Activated naive CD4-positive, alpha-beta T cell treated with anti-CD3 and anti-CD28 coated beads, Interleukin-2, amount 50 U/mL, for 24 hours (primary cell): Measurements from ENCODE around the gene RABGAP1.

ENCODE experiments used
- H3K27ac Mint-ChIP-seq: one replicate; pipeline ENCODE4 v1.8.0; 2021; ENCODE audit warnings: mild to moderate bottlenecking, mixed read lengths
- H3K27me3 Mint-ChIP-seq: one replicate; pipeline ENCODE4 v1.8.0; 2021; ENCODE audit warnings: mixed read lengths
- H3K36me3 Mint-ChIP-seq: one replicate; pipeline ENCODE4 v1.8.0; 2021; ENCODE audit warnings: mixed read lengths
- H3K4me1 Mint-ChIP-seq: one replicate; pipeline ENCODE4 v1.8.0; 2021; ENCODE audit warnings: mixed read lengths
- H3K4me3 Mint-ChIP-seq: one replicate; pipeline ENCODE4 v1.8.0; 2021; ENCODE audit warnings: mild to moderate bottlenecking, mixed read lengths
- H3K9me3 Mint-ChIP-seq: one replicate; pipeline ENCODE4 v1.8.0; 2021; ENCODE audit warnings: mixed read lengths

RABGAP1 gene

GRCh38 chr9:122936464-122936863 lies 4.4 kb upstream of the RABGAP1 start:
- no peaks in the 10 kb centered on the region for H3K9me3 Mint-ChIP-seq
- peaks cover 5% of the 10 kb centered on the region for H3K36me3 Mint-ChIP-seq
- H3K27me3 Mint-ChIP-seq = no peaks in the 10 kb centered on the region
- H3K4me3 Mint-ChIP-seq = no peak overlapping the region
- H3K4me1 Mint-ChIP-seq = peaks cover 40% of the 10 kb centered on the region
- no peak overlapping the region for H3K27ac Mint-ChIP-seq

- peaks cover 42% of the 10 kb centered on the region for H3K4me1 Mint-ChIP-seq
- no peak overlapping the region for H3K27ac Mint-ChIP-seq
- H3K9me3 Mint-ChIP-seq = no peaks in the 10 kb centered on the region
- H3K27me3 Mint-ChIP-seq = no peaks in the 10 kb centered on the region
- no peak overlapping the region for H3K4me3 Mint-ChIP-seq
- peaks cover 5% of the 10 kb centered on the region for H3K36me3 Mint-ChIP-seq
Observed at GRCh38 chr9:122936883-122937282, 3.9 kb upstream of the RABGAP1 start.

- no peaks in the 10 kb centered on the region for H3K9me3 Mint-ChIP-seq
- H3K27ac Mint-ChIP-seq = no peak overlapping the region
- peak overlapping the region; percentile 39 for H3K4me3 Mint-ChIP-seq
- no peaks in the 10 kb centered on the region for H3K27me3 Mint-ChIP-seq
- H3K36me3 Mint-ChIP-seq = peaks cover 5% of the 10 kb centered on the region
- H3K4me1 Mint-ChIP-seq = peaks cover 38% of the 10 kb centered on the region
Observed at GRCh38 chr9:122939601-122940000, 1.2 kb upstream of the RABGAP1 start.

- peak overlapping the region; percentile 44 for H3K27ac Mint-ChIP-seq
- no peaks in the 10 kb centered on the region for H3K9me3 Mint-ChIP-seq
Observed at GRCh38 chr9:122940454-122940748, 419 bp upstream of the RABGAP1 start.

DNA sequence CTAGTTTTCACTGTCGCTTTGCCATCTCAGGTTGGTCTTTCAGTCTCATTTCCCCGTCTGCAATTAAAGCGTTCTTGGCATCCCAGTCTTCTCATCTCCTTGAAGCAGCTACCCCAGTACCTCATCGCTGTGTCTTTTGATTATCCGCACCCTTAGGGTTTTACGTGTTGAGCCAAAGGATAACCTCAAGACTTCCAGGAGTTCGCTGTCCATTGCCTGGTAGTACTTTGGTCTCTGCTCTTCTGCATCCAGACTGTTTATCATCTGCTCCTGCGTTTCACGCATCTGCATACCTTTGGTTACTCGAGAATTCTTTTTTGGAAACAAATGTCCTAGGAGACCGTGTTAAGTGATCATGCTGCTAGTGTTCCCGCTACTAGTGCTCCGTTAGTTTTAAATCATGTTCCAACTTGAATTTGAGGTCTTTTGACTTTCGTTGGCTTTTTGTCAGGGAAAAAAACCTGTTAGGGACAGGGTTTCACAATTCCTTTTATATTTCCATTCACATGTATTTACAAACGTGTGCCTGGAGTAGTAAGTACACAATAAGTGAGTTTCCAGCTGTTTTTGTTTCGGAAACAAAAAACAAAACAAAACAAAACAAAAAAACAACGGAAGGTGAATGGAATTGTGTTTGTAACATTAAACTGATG lies 888 bp downstream of the RABGAP1 start:
- H3K4me1 Mint-ChIP-seq = peaks cover 37% of the 10 kb centered on the region
- H3K27ac Mint-ChIP-seq = peak overlapping the region; percentile 90
- no peaks in the 10 kb centered on the region for H3K27me3 Mint-ChIP-seq
- H3K9me3 Mint-ChIP-seq = no peaks in the 10 kb centered on the region
- peaks cover 5% of the 10 kb centered on the region for H3K36me3 Mint-ChIP-seq
- H3K4me3 Mint-ChIP-seq = peak overlapping the region; percentile 95

More at GRCh38 chr9:122940454-122940748, 419 bp upstream of the RABGAP1 start:
- peaks cover 5% of the 10 kb centered on the region for H3K36me3 Mint-ChIP-seq
- H3K4me1 Mint-ChIP-seq = peaks cover 36% of the 10 kb centered on the region
- H3K4me3 Mint-ChIP-seq = peak overlapping the region; percentile 95
- H3K27me3 Mint-ChIP-seq = no peaks in the 10 kb centered on the region

DNA sequence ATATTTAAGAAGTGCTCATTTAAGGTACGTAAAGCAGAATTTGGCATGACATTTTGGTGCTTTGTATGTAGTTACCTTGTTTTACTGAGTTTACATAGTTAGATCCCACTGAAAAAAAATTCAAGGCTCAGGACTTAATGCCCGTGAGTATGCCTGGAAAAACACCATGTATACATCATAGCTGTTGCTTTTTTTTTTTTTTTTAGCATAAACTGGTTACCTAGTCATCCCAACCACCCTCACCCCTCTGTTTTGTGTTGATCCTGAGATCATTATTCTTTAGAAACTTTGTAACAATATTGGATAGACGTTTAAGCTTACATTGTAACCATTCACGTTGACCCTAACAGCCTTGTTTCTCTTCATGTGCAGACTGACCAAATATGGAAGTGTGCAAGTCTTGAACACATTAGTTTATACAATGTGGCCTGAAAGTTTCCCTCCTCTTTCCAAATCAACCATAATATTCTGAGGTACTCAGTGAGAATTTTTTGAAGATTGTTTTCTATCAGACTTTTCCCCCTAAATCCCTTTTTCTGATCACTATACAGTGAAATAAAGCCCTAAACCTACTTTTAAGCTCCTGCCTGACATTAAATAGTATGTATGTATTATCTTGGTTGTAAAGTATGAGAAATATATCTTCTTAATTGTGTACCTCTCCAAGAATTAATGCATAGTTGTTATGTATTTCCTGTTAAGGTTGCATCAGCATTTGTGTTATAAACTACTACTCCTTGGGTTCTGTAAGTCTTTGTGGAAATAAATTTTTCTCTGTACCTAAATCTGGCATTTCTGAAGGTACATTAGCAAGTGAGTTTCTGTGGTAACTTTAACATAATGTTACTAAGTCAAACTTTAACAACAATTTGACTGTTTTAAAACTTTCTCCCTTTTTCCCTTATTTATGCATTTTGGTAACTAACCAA lies 4.4 kb downstream of the RABGAP1 start:
- Mint-ChIP-seq H3K9me3 (no peaks in the 10 kb centered on the region), H3K27me3 (no peaks in the 10 kb centered on the region), H3K36me3 (peaks cover 11% of the 10 kb centered on the region), H3K4me1 (peaks cover 62% of the 10 kb centered on the region), H3K27ac (no peak overlapping the region), H3K4me3 (no peak overlapping the region)

DNA sequence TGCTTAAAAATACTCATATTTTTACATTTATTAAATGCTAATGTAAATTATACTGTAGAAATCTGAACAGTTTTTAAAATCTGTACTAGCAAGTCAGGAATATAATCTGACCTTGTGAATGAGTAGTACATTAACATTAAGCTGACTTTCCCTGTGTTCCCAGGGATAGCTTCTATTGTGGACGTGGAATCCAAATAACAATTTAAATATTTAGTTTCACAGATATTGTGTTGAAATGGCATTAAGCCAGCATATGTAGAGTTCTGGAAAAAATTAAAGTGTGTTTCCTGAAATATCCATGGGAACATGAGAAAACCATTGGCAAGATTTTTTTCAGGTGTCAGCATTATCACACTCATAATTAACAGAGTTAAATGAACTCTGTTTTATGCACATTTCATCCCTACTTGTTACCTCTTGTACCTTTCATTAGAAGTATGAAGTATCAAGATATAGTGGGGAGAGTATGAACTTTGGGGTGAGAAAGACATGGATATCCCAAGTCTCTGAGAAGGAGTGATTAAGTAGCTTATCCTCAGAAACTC lies 5.7 kb downstream of the RABGAP1 start:
- H3K36me3 Mint-ChIP-seq = peaks cover 15% of the 10 kb centered on the region
- H3K4me3 Mint-ChIP-seq = no peak overlapping the region
- H3K27ac Mint-ChIP-seq = no peak overlapping the region
- H3K4me1 Mint-ChIP-seq = peaks cover 61% of the 10 kb centered on the region
- no peaks in the 10 kb centered on the region for H3K9me3 Mint-ChIP-seq
- H3K27me3 Mint-ChIP-seq = no peaks in the 10 kb centered on the region

DNA sequence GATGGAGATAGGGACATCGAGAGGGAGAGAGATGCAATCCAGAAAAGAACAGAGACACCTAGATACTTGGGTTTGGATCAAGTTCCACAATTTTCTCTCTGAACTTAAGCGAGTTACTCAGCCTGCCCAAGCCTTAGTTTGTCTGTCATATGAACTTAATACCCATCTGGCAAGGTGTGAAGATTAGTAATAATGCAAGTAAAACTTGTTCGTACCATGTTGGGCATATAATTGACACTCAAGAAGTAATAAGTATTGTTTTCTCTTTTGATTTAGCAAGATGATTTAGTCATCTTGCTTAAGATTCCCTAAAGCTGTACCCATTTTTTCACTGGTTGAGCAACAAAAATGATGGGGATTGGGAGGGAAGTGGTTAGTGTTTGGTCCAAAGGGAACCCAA lies 7.5 kb downstream of the RABGAP1 start:
- Mint-ChIP-seq H3K4me3 (peak overlapping the region; percentile 19), H3K36me3 (peaks cover 17% of the 10 kb centered on the region), H3K27me3 (no peaks in the 10 kb centered on the region), H3K9me3 (no peaks in the 10 kb centered on the region), H3K4me1 (peaks cover 57% of the 10 kb centered on the region), H3K27ac (peak overlapping the region; percentile 63)

DNA sequence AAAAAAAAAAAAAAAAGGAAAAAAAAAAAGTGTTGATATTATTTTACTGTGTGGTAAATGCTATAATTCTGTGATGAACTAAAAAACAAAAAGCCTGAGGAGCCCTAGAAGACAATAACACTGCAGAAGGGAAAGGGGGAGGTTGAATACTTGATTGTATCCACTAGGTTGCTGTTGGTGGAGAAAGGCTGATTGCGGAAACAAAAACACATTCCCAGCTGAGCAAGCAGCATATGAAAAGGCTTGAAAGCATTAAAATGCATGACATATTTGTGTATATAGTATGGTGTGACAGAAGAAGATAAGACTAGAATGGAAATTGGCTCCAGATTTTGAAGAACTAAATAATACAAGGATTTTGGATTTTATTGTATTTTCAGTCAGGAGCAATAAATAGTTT lies 8.9 kb downstream of the RABGAP1 start:
- Mint-ChIP-seq H3K36me3 (peaks cover 19% of the 10 kb centered on the region), H3K27ac (no peak overlapping the region), H3K4me1 (peaks cover 62% of the 10 kb centered on the region), H3K4me3 (no peak overlapping the region), H3K9me3 (no peaks in the 10 kb centered on the region), H3K27me3 (no peaks in the 10 kb centered on the region)

DNA sequence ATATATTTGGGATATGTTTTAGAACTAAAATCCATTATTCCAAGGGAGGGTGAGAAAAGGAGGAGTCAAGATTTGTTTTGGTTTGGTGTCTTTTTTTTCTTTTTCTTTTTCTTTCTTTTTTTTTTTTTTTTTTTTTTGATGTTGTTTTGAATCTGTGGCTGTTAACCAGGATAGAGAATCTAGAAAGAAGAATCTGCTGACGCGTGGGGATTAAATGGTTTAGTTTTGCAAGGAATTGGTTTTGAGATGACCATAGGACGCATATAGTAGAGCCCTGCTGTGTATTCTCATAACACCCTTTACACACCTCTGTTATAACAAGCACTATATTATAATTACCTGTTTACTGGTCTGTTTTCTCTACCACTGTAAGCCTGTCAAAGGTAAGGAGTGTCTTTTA lies 9.4 kb downstream of the RABGAP1 start:
- Mint-ChIP-seq H3K9me3 (no peaks in the 10 kb centered on the region), H3K27me3 (no peaks in the 10 kb centered on the region), H3K4me1 (peaks cover 65% of the 10 kb centered on the region), H3K36me3 (peaks cover 19% of the 10 kb centered on the region), H3K4me3 (no peak overlapping the region), H3K27ac (no peak overlapping the region)

DNA sequence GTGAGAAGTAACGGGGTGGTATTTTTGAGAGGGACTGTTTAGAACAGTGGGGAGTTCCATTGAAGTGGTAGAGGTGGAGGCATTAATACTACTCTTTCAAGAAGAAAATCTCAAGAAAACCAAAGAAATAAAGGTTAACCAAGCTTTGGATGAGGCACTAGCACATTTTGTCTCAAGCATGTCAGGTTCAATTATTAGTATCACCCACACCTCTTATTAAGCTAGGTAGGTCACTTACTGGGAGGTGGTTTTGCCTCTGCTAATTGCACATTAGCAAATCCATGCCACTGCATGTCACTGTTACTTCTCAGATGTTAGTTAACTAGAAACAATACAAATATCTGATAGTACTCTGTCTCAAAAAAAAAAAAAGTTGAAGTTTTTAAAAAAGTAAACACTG lies 10.2 kb downstream of the RABGAP1 start:
- Mint-ChIP-seq H3K4me1 (peaks cover 63% of the 10 kb centered on the region), H3K36me3 (peaks cover 19% of the 10 kb centered on the region), H3K4me3 (no peak overlapping the region), H3K27me3 (no peaks in the 10 kb centered on the region), H3K27ac (no peak overlapping the region), H3K9me3 (no peaks in the 10 kb centered on the region)

GRCh38 chr9:122954253-122954691 lies 13.5 kb downstream of the RABGAP1 start:
- Mint-ChIP-seq H3K4me3 (no peak overlapping the region), H3K9me3 (no peaks in the 10 kb centered on the region), H3K4me1 (peaks cover 40% of the 10 kb centered on the region), H3K27me3 (no peaks in the 10 kb centered on the region), H3K36me3 (peaks cover 18% of the 10 kb centered on the region), H3K27ac (no peak overlapping the region)

- Mint-ChIP-seq H3K4me3 (no peak overlapping the region), H3K9me3 (no peaks in the 10 kb centered on the region), H3K4me1 (peaks cover 24% of the 10 kb centered on the region), H3K36me3 (peaks cover 23% of the 10 kb centered on the region), H3K27ac (no peak overlapping the region), H3K27me3 (no peaks in the 10 kb centered on the region)
Observed at GRCh38 chr9:122955961-122956360, 15.1 kb downstream of the RABGAP1 start.

DNA sequence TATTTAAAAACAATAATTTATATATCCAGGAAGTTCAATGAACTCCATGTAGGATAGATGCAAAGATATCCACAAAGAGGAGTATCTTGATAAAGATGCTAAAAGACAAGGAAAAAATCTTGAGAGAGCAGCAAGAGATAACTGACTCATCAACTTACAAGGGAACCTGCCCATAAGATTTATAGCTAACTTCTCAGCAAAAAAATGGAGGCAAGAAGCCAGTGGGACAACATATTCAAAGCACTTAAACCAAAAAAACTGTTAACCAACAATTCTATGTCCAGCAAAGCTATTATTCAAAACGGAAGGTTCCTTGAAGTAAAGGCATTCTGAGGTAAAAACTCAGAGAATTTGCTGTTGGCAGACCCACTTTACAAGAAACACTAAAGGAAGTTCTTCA lies 20.3 kb downstream of the RABGAP1 start:
- H3K36me3 Mint-ChIP-seq = peaks cover 34% of the 10 kb centered on the region
- no peak overlapping the region for H3K27ac Mint-ChIP-seq
- no peaks in the 10 kb centered on the region for H3K27me3 Mint-ChIP-seq
- no peaks in the 10 kb centered on the region for H3K4me1 Mint-ChIP-seq
- no peak overlapping the region for H3K4me3 Mint-ChIP-seq
- no peaks in the 10 kb centered on the region for H3K9me3 Mint-ChIP-seq

- H3K36me3 Mint-ChIP-seq = peaks cover 21% of the 10 kb centered on the region
- no peaks in the 10 kb centered on the region for H3K9me3 Mint-ChIP-seq
- H3K27me3 Mint-ChIP-seq = no peaks in the 10 kb centered on the region
- H3K4me1 Mint-ChIP-seq = peaks cover 1% of the 10 kb centered on the region
- no peak overlapping the region for H3K4me3 Mint-ChIP-seq
- no peak overlapping the region for H3K27ac Mint-ChIP-seq
Observed at GRCh38 chr9:122975196-122975595, 34.4 kb downstream of the RABGAP1 start.

DNA sequence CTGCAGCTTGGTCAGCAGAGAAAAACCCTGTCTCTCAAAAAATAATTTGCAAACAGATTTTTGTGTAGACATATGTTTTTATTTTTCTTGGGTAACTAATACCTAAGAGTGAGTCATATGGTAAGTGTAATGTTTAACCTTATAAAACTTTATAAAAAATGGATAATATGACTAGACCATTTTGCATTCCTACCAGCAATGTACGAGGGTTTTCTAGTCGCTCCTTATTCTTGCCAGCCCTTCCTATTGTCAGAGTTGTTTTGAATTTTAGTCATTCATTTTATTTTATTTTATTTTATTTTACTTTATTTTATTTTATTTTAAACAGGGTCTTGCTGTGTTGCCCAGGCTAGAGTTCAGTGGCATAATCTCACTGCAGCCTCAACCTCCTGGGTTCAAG lies 37.8 kb downstream of the RABGAP1 start:
- peaks cover 12% of the 10 kb centered on the region for H3K36me3 Mint-ChIP-seq
- peaks cover 5% of the 10 kb centered on the region for H3K4me1 Mint-ChIP-seq
- no peaks in the 10 kb centered on the region for H3K9me3 Mint-ChIP-seq
- H3K4me3 Mint-ChIP-seq = no peak overlapping the region
- no peak overlapping the region for H3K27ac Mint-ChIP-seq
- H3K27me3 Mint-ChIP-seq = no peaks in the 10 kb centered on the region
